Measurements from ENCODE around the gene DEGS1.

DEGS1 gene

GRCh38 chr1:224217655-224218623 is 34.9 kb downstream of the DEGS1 start:
- no peak for DNase-seq

- no peak for DNase-seq
Observed at GRCh38 chr1:224219011-224219611, 36.1 kb downstream of the DEGS1 start.

GRCh38 chr1:224219612-224220059 is 36.6 kb downstream of the DEGS1 start:
- DNase-seq: no peak

- DNase-seq: no peak
Observed at GRCh38 chr1:224223819-224224714, 41.0 kb downstream of the DEGS1 start.

DNA sequence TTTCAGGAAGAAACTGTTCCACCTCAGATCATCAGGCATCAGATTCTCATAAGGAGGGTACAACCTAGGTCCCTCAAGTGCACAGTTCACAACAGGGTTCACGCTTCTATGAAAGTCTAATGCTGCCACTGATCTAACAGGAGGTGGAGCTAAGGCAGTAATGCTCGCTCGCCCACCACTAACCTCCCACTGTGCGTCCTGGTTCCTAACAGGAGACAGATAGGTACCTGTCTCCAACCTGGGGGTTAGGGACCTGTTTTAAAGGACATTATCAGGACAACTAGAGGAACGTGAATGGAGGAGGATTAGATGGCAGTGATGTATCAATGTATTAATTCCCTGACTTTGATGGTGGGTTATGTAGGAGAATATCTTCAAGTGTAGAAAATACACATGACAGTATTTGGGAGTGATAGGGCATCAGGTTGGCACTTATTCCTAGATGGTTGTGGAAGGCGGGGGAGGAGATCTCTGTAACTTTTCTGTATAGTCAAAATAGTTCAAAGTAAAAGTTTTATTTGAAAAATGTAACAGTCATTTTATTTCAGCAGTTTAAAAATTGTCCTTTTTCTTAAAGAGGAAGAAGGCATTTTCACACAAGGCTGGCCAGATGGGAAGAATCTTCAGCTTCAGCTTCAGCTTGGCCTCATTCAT is 43.9 kb downstream of the DEGS1 start:
- DNase-seq: no peak

DNA sequence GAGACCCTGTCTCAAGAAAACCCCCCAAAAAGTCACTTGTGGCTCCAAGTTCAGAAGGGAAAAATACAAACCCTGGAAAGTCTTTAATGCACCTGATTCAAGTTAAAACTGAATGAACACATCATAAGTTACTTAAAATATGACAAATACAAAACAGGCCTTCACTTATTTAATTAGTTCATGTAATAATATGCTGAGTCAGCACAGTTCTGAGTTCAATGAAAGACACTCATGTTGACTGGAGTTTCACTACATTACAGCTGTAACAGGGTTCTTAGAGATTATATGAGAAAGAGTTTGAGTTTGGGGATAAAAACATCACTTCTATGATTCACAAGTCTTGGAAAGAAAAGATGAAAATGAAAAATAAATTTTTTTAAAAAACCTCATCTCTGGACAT is 51.0 kb downstream of the DEGS1 start:
- DNase-seq: no peak

GRCh38 chr1:224235813-224236493 is 52.9 kb downstream of the DEGS1 start:
- no peak for DNase-seq

DNA sequence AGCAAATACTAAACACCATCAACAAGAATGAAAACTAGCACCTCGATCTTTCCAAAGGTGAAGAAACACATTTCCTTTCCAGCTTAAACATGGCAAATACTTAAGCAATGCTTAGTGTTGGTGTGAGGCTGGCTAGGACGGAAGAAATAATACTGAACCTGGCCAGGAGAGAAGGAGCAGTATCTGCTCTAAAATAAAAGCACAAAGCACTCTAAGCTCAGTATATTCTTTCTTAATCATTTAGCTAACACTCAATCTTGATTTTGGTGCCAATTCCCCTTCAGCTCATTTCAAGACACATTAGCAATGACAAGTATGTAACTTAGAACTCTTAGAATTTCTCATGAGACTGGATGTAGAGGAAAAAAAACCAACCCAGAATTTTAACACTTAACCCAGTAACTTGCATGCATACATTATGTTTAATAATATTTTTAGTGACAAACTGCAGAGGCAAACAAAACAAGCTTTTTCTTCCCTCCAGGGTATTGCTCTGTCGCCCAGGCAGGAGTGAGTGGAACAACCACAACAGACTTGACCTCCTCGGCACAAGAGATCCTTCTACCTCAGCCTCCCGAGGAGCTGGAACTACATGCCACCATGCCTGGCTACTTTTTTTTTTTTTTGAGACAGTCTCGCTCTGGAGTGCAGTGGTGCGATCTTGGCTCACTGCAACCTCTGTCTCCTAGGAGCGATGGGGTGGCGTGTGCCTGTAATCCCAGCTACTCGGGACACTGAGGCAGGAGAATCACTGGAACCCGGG is 54.3 kb downstream of the DEGS1 start:
- DNase-seq: no peak

GRCh38 chr1:224238212-224238611 is 55.2 kb downstream of the DEGS1 start:
- DNase-seq: no peak

DNA sequence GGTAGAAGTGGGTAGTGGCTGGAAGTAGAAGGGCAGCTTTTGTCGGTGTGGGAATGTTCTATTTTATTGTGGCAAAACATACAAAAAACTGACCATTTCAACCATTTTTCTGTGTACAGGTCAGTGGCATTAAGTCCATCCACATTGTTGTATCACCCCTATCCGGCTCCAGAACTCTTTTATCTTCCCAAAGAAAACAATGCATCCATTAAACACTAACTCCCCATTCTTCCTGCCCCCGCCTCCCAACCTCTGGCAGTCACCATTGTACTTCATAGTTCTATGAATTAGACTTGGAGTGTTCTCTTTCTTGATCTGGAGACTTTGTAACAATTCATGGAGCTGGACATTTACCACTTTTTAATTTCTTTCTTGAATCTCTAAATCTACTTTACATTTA is 55.7 kb downstream of the DEGS1 start:
- no peak for DNase-seq

Data from NCI-H1048 (cell line).